Effector memory CD4-positive, alpha-beta T cell (primary cell): ENCODE results near the gene PLEK.
A peak's percentile ranks its signal among the peaks of the same experiment; 100 is the strongest.

Experiments used
- DNase-seq, 3 donors: peaks; one replicate each; pipeline ENCODE4 v3.0.0-alpha.2; 2020
- H3K27ac ChIP-seq: 2 replicates; pipeline ENCODE4 v1.7.0; 2013; ENCODE audit warnings: mild to moderate bottlenecking, low read length, moderate library complexity; ENCODE audit not compliant: insufficient read depth, poor library complexity, severe bottlenecking
- H3K27me3 ChIP-seq: replicated peaks from 2 replicates; pipeline ENCODE4 v1.7.0; 2013; ENCODE audit warnings: mild to moderate bottlenecking, low read length; ENCODE audit not compliant: insufficient read depth, control insufficient read depth, poor library complexity, severe bottlenecking
- H3K36me3 ChIP-seq: 2 replicates; pipeline ENCODE4 v1.7.0; 2013; ENCODE audit warnings: mild to moderate bottlenecking, low read length, moderate library complexity; ENCODE audit not compliant: control insufficient read depth, insufficient read depth
- H3K4me1 ChIP-seq: 2 replicates; pipeline ENCODE4 v1.7.0; 2013; ENCODE audit warnings: low read length, mild to moderate bottlenecking; ENCODE audit not compliant: control insufficient read depth, insufficient read depth, poor library complexity, severe bottlenecking
- H3K4me3 ChIP-seq: 2 replicates; pipeline ENCODE4 v1.7.0; 2013; ENCODE audit warnings: low read length, low read depth, mild to moderate bottlenecking; ENCODE audit not compliant: insufficient read depth, poor library complexity, severe bottlenecking
- H3K9me3 ChIP-seq: 2 replicates; pipeline ENCODE4 v1.7.0; 2013; ENCODE audit warnings: mild to moderate bottlenecking, low read length, moderate library complexity; ENCODE audit not compliant: control insufficient read depth

PLEK gene

GRCh38 chr2:68423966-68424650, 59.0 kb downstream of the PLEK start:
- DNase-seq = no peak
- Histone ChIP-seq H3K27me3 (no peaks in the 10 kb centered on the region), H3K27ac (no peak overlapping the region), H3K36me3 (no peaks in the 10 kb centered on the region), H3K4me3 (no peak overlapping the region), H3K4me1 (peaks cover 24% of the 10 kb centered on the region), H3K9me3 (no peaks in the 10 kb centered on the region)

DNA sequence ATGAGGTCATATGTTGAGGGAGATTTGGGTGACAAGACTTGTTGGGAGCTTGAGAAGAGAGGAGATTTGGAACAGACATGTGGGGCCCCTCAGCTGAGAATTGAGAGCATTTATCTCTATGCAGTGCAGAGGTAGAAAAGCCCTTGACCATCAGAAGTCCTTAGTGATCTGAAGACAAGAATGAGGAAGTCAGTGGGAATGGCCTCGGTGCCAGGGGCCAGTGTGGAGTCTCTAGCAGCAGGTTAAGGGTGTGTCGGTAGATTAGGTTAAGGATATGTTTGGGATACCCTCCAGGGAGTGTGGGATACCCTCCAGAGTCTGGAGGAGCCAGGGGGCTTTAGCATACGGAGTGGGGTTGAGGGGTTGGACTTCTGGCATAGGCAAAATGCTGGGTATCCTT, 60.4 kb downstream of the PLEK start:
- Histone ChIP-seq H3K4me1 (peaks cover 24% of the 10 kb centered on the region), H3K9me3 (no peaks in the 10 kb centered on the region), H3K36me3 (no peaks in the 10 kb centered on the region), H3K27me3 (no peaks in the 10 kb centered on the region), H3K4me3 (no peak overlapping the region), H3K27ac (peak overlapping the region; percentile 8)
- no peak for DNase-seq

DNA sequence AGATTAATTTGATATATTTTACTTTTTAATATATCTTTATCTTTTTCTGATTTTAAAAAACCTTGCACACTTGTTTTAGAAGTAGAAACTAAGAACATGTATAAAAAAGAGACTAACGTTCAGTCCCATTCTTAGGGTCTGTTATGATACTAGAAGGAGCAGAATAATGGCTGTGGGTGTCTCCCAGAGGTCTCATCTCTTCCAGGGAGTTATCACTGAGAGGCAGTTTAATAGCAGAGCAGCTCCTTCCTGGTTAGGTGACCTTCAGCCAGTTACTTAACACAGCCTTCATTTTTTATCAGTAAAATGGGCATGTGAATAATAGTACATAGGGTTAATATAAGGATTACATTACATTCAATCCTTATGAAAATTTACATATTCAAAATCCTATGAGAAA, 61.4 kb downstream of the PLEK start:
- H3K4me3 ChIP-seq = no peak overlapping the region
- peaks cover 24% of the 10 kb centered on the region for H3K4me1 ChIP-seq
- H3K36me3 ChIP-seq = no peaks in the 10 kb centered on the region
- DNase-seq = no peak
- H3K27me3 ChIP-seq = no peaks in the 10 kb centered on the region
- H3K27ac ChIP-seq = peak overlapping the region; percentile 62
- H3K9me3 ChIP-seq = no peaks in the 10 kb centered on the region

DNA sequence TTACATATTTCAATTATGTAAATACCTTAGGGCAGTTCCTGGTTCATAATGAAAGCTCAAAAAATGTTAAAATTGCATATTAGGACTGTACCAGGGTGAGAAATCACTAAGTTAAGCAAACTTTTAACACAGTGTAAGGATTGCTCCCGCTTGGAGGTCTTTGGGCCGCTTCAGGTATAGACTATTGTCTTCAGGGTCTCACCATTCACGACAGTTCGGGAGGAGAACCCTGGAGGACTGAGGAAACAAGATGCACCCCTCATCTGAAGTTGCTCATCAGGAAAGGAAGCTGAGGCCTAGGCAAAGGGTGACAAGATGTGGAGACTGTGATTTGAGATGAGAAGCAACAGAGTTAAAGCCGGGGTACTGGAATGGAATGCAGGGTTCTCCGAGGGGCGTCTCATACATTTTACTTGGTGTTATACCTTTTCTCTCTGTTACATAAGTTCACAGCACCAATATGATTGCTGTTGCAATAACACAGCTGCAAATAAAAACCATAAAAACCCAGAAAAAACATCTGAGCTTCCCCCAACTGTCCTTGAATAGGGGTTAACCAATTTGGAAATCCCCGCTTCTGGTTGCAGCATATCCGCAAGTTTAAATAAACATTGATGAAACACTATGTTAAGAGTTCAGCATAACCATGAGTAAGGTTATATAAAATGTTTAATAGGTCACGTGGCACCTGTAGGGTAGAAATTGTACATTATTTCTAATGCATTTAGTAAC, 61.9 kb downstream of the PLEK start:
- no peak for DNase-seq
- H3K4me3 ChIP-seq = no peak overlapping the region
- peak overlapping the region; percentile 62 for H3K27ac ChIP-seq
- no peaks in the 10 kb centered on the region for H3K9me3 ChIP-seq
- H3K36me3 ChIP-seq = no peaks in the 10 kb centered on the region
- H3K27me3 ChIP-seq = no peaks in the 10 kb centered on the region
- peaks cover 24% of the 10 kb centered on the region for H3K4me1 ChIP-seq

DNA sequence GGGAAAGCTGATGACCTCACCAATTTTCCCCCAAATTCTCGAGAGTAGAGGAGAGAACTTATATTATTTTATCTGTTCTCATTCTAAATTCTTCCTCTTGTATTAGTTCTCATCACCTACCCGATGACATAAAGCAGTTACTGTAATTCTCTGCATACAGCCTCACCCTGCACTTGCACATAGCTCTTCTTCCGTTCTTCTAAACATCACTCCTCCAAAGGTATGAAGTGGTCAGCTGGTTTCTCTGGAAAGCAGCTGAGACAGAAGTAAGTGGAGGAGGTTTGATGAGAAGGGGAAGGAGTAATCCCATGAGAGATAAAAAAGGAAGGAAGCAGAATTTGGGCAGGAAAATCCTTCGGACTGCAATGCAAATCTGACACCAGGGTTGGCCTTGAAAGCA, 63.0 kb downstream of the PLEK start:
- H3K4me1 ChIP-seq = peaks cover 24% of the 10 kb centered on the region
- H3K4me3 ChIP-seq = no peak overlapping the region
- no peaks in the 10 kb centered on the region for H3K9me3 ChIP-seq
- no peaks in the 10 kb centered on the region for H3K27me3 ChIP-seq
- H3K27ac ChIP-seq = peak overlapping the region; percentile 52
- no peaks in the 10 kb centered on the region for H3K36me3 ChIP-seq
- no peak for DNase-seq

DNA sequence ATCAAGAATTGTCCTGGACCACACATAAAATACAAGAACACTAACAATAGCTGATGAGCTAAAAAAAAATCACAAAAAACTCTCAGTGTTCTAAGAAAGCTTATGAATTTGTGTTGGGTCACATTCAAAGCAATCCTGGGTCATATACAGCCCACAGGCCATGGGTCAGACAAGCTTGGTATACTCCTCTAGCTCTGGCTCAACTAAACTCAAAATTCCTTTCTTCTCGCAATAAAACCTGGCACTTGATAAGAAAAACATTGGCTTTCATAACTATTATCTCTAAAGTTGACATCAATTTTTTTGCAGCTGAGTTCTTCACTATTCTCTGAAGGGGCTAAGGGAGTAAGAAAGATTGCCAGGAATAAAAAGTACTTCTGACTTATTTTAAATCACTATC, 63.7 kb downstream of the PLEK start:
- Histone ChIP-seq H3K9me3 (no peaks in the 10 kb centered on the region), H3K27ac (no peak overlapping the region), H3K27me3 (no peaks in the 10 kb centered on the region), H3K4me3 (no peak overlapping the region), H3K36me3 (no peaks in the 10 kb centered on the region), H3K4me1 (peaks cover 21% of the 10 kb centered on the region)
- DNase-seq = no peak

DNA sequence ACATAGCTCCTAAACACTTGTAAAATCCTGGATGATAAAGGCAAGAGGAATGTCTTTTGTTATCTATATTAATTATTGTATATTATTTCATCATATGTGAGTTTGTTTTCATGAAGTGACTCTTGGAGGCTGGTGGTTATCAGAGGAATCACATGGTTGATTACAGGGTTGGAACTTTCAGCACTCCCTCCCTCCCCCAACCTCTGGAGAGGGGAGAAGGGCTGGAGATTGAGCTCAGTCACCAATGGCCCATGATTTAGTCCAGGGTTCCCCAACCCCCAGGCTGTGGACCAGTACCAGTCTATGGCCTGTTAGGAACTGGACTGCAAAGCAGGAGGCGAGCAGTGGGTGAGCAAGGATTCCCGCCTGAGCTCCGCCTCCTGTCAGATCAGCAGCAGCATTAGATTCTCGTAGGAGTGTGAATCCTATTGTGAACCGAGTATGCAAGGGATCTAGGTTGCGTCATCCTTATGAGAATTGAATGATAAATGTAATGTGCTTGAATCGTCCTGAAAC, 64.3 kb downstream of the PLEK start:
- H3K4me1 ChIP-seq = peaks cover 20% of the 10 kb centered on the region
- no peak overlapping the region for H3K27ac ChIP-seq
- no peaks in the 10 kb centered on the region for H3K27me3 ChIP-seq
- DNase-seq = no peak
- no peaks in the 10 kb centered on the region for H3K9me3 ChIP-seq
- no peaks in the 10 kb centered on the region for H3K36me3 ChIP-seq
- H3K4me3 ChIP-seq = no peak overlapping the region

GRCh38 chr2:68431316-68431972, 66.4 kb downstream of the PLEK start:
- Histone ChIP-seq H3K4me1 (peaks cover 7% of the 10 kb centered on the region), H3K27me3 (no peaks in the 10 kb centered on the region), H3K9me3 (no peaks in the 10 kb centered on the region), H3K4me3 (no peak overlapping the region), H3K36me3 (no peaks in the 10 kb centered on the region), H3K27ac (no peak overlapping the region)
- DNase-seq = no peak

DNA sequence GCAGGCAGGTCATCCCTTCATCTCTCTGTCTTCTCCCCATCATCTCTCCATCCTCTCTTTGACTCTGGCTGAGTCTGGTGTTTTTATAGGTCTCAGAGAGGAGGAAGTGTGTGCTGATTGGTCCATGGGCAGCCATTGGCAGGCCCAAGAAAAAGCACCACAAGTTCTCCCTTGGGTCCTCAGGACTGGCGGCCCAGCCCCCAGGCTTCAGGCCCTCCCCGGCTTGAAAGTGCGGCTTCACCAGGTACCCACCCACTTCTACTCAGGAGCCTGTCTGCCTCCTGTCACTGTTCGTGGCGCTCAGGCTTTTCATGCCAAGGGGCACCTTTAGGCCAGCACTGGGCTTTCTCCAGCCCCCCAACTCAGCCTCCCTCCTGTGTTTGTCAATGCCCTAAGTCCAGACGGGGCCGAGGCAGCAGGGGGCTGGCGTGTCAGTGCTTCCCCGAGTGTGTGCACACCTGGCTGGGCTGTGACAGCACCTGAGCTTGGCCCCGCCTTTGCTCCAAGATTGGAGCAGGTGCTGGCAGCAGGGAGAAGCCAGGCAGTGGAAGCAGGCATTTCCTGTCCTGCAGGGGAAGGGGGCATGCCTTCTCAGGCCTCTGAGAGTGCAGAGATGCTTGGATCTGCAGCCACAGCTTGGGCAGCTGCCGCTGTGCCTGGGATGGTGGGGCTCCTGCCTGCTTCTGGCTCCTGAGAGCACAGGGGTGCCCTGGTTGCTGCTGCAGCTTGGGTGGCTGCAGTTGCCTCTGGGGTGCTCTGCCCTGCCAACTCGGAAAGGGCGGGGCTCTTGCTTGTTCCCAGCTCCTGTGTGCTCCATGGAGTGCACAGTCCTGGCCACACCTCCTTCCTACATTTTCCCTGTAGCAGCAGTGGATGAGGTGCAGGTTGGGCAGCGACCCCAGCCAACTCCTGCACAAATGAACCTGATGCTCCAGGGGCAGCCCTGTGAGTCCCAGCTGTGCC, 67.9 kb downstream of the PLEK start:
- H3K27me3 ChIP-seq = no peaks in the 10 kb centered on the region
- H3K9me3 ChIP-seq = no peaks in the 10 kb centered on the region
- H3K4me1 ChIP-seq = no peaks in the 10 kb centered on the region
- H3K36me3 ChIP-seq = no peaks in the 10 kb centered on the region
- H3K27ac ChIP-seq = no peak overlapping the region
- DNase-seq = no peak
- H3K4me3 ChIP-seq = no peak overlapping the region
